Central memory CD8-positive, alpha-beta T cell (primary cell): ENCODE measurements around the gene MFSD6.
"Not testable (repeated sequence)": the region's sequence is repeated elsewhere in the genome, so short reads cannot be mapped to it uniquely, and the experiment has no call there.

ENCODE experiments used
- ATAC-seq: fragments of 150-1000 bp; cut with Tn5 transposase; replicated peaks from 2 replicates; pipeline ENCODE4 v1.10.0; 2022; ENCODE audit warnings: mild to moderate bottlenecking, moderate FRiP score, moderate number of reproducible peaks; ENCODE audit not compliant: poor library complexity, severe bottlenecking; ENCODE audit errors: extremely low read depth
- DNase-seq, 2 donors: peaks; one replicate each; pipeline ENCODE4 v3.0.0; 2021; ENCODE audit warnings: low spot score in 2 of 2
- H3K27ac Mint-ChIP-seq: one replicate; pipeline ENCODE4 v1.8.0; 2022; ENCODE audit warnings: low read depth, mild to moderate bottlenecking, moderate library complexity, mixed read lengths
- H3K27me3 Mint-ChIP-seq: one replicate; pipeline ENCODE4 v1.8.0; 2022; ENCODE audit warnings: mixed read lengths
- H3K36me3 Mint-ChIP-seq: one replicate; pipeline ENCODE4 v1.8.0; 2022; ENCODE audit warnings: mild to moderate bottlenecking, moderate library complexity, mixed read lengths; ENCODE audit not compliant: insufficient read depth
- H3K4me1 Mint-ChIP-seq: one replicate; pipeline ENCODE4 v1.8.0; 2022; ENCODE audit warnings: mixed read lengths
- H3K4me3 Mint-ChIP-seq: one replicate; pipeline ENCODE4 v1.8.0; 2022; ENCODE audit warnings: mild to moderate bottlenecking, moderate library complexity, mixed read lengths
- H3K9me3 Mint-ChIP-seq: one replicate; pipeline ENCODE4 v1.8.0; 2022; ENCODE audit warnings: mixed read lengths

Gene MFSD6

DNA sequence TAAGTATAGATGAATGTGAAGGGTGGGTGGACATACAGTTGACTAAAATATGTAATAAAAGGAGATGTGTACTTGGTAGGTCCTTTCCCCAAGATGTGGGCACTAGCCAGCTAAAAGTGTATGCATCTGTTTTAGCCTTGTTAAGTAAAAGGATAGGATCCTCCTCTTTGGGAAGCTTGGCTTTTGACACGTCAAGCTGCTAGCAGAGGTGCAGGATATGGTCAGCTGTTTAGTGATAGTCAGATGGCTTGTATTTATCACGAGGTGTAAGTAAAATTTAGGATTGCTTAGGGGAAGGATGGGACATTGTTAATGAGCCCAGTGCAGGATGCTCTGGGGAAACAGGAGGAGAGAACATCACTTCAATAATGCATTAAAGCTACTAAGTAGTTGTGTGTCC lies 1.5 kb downstream of the MFSD6 start:
- no peaks in the 10 kb centered on the region for H3K27me3 Mint-ChIP-seq
- H3K4me3 Mint-ChIP-seq, result peak overlapping the region; percentile 80
- no peaks in the 10 kb centered on the region for H3K9me3 Mint-ChIP-seq
- DNase-seq, result no peak
- no peak for ATAC-seq
- H3K4me1 Mint-ChIP-seq, result peaks cover 44% of the 10 kb centered on the region
- peaks cover 30% of the 10 kb centered on the region for H3K36me3 Mint-ChIP-seq
- H3K27ac Mint-ChIP-seq, result peak overlapping the region; percentile 86

DNA sequence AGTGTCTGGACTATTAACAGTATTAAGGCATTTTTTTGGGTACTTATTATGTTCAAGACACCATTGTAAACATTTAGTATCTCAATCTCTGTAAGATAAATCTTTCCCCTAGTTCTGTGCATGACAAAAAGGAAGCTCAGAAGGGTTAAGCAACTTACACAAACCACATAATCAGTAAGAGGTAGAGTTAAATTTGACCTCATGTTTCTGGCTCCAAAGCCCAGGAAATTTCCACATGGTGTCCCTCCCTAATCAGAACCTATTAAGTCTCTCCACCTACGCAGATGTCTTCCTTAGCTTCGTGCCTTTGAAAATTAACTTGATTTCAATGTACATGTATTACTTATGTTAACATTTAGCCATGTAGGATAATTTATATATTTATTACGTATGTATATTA lies 2.0 kb downstream of the MFSD6 start:
- Mint-ChIP-seq H3K27ac (peak overlapping the region; percentile 86), H3K27me3 (no peaks in the 10 kb centered on the region), H3K36me3 (peaks cover 30% of the 10 kb centered on the region), H3K4me1 (peaks cover 44% of the 10 kb centered on the region), H3K4me3 (peak overlapping the region; percentile 80), H3K9me3 (no peaks in the 10 kb centered on the region)
- ATAC-seq (no peak), DNase-seq (no peak)

DNA sequence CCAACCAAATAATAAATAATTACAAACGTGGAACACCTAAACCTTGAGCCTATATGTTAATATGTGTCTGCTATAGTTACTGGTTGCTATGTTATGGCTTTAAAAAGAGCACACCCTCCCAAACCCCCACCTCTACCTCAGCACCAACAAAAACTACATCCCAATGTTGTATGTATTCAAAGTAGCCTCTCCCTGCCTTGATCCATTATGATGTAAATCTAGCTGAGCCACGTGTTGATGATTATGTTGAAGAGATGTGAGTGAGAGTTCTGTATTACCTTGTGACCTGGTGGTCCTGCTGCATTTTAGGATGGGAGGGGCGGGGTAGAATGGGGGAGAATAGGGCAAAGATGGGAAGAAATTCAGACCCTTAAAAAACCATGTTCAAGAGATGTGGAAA lies 4.8 kb downstream of the MFSD6 start:
- H3K4me1 Mint-ChIP-seq, result peaks cover 62% of the 10 kb centered on the region
- ATAC-seq (no peak), DNase-seq (no peak)
- H3K27ac Mint-ChIP-seq, result peak overlapping the region; percentile 23
- H3K4me3 Mint-ChIP-seq, result peak overlapping the region; percentile 39
- no peaks in the 10 kb centered on the region for H3K27me3 Mint-ChIP-seq
- peaks cover 26% of the 10 kb centered on the region for H3K36me3 Mint-ChIP-seq
- no peaks in the 10 kb centered on the region for H3K9me3 Mint-ChIP-seq

DNA sequence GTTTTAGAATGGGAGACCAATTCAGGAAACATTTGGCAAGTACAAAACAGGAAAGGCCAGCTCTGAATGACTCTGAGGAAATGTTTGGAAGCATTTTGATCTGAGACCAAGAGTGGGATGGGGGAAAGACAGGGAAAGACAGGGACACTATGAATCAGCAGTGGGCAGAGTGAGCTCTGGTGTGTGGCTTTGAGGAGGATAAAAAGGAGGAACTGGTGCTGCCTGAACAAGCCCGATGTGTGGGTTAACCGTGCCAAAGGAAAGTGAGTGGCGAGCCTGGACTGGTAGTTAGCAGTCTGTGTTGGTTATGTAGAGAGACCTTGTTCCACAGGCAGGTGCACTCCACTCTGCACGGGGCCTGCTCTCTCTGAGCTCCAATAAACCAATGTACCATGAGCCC lies 5.3 kb downstream of the MFSD6 start:
- Mint-ChIP-seq H3K4me3 (peak overlapping the region; percentile 39), H3K27me3 (no peaks in the 10 kb centered on the region), H3K4me1 (peaks cover 65% of the 10 kb centered on the region)

DNA sequence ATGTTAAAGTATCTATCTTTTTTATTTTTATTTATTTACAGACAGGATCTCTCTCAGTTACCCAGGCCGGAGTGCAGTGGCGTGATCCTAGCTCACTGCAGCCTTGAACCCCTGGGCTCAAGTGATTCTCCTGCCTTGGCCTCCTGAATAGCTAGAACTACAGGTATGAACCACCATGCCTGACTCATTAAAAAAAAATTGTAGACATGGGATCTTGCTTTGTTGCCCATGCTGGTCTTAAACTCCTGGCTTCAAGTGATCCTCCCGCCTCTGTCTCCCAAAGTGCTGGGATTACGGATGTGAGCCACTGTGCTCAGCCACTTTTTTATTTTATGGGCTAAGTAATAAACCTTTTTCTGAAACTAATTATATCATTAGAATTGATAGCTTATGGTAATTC lies 7.1 kb downstream of the MFSD6 start:
- peaks cover 19% of the 10 kb centered on the region for H3K36me3 Mint-ChIP-seq
- H3K27ac Mint-ChIP-seq, result peak overlapping the region; percentile 77
- no peak overlapping the region for H3K4me3 Mint-ChIP-seq
- no peak for ATAC-seq
- DNase-seq, result no peak
- H3K4me1 Mint-ChIP-seq, result peaks cover 74% of the 10 kb centered on the region
- H3K27me3 Mint-ChIP-seq, result no peaks in the 10 kb centered on the region
- H3K9me3 Mint-ChIP-seq, result no peaks in the 10 kb centered on the region

More for the DNA sequence above, 5.3 kb downstream of the MFSD6 start:
- peaks cover 28% of the 10 kb centered on the region for H3K36me3 Mint-ChIP-seq
- H3K27ac Mint-ChIP-seq, result peak overlapping the region; percentile 23
- ATAC-seq, result no peak
- H3K9me3 Mint-ChIP-seq, result no peaks in the 10 kb centered on the region
- no peak for DNase-seq

DNA sequence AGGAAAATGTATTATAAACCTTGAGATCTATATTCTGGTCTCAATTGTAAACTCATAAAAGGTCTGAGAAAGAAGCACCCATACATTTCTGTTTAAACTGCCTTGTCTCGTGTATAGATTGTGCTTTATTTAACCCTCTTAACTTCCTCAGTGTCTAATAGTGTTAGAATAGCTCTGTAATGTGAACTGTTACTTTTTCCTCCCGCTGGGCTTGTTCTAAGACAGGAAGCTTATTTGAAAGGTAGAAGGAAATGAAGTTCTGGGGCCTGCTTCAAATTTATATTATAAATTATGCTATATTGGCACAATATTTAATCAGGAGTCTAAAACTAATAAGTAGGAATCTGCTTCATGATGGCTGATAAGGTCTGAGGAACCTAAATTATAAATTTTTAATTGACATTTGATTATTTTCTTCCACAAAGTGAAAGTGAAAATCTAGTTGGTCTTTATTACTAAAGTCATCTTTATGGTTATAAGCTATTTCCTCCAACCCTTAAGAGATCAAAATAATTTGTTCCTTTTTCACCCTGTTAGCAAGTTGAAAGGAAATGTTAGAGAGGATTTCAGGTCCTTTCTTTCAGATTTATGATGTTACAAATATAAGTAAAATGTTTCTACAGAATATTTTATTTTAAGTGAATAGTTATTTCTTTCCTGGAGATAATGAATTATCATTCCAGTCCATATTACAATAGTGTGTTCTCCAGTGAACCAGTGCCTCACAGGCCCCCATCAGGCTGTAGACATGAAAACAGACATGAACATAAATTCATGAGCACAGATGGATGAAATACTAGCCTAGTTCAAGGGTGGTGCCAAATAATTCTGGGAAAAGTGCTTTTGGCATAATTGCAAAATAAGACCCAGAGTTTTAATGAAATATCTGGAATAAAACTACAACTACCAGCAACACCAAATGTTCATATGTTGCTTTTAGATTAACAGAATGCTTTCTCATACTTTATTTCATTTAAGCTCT lies 7.9 kb downstream of the MFSD6 start:
- DNase-seq (no peak), ATAC-seq (peak; percentile 76)
- Mint-ChIP-seq H3K9me3 (no peaks in the 10 kb centered on the region), H3K27ac (peak overlapping the region; percentile 77), H3K27me3 (no peaks in the 10 kb centered on the region), H3K4me3 (peak overlapping the region; percentile 10), H3K4me1 (peaks cover 77% of the 10 kb centered on the region), H3K36me3 (peaks cover 16% of the 10 kb centered on the region)

DNA sequence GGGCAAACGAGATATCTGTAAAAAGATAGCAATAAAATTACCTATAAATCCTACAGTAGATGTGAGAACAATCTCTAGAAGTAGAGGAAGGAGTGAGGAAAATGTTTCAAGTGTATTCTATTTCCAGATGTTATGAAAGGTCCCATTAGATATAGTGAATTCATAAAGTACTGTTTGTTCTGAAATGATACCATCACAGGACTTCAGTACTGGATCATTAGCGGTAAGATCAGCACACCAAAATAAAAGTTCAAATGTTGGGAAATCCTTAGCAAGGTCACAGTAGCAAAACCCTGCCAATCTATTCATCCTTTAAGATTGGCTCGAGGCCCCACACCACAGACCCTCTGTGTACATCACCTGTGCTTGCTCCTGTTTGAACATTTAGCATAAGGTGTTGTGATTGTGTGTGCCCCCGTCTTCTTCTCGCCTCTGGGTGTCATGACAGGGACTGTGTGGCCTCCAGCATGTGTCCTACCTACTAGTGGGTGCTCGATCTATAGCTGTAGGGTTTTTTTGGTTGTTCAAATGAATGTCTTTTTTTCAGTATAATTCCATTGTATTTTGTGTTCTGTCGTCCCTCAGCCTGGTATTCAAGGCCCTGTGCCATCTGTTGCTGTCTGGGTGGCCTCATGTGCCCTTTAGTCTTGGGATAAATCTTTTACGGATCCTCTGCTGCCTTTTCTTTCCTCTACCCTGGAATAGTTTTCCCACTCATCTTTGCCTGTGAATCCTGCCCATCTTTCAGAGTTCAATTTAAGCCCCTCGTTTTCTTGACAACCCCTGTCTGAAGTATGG lies 9.1 kb downstream of the MFSD6 start:
- Mint-ChIP-seq H3K4me3 (no peak overlapping the region), H3K27ac (peak overlapping the region; percentile 77), H3K9me3 (no peaks in the 10 kb centered on the region), H3K27me3 (no peaks in the 10 kb centered on the region), H3K36me3 (peaks cover 20% of the 10 kb centered on the region), H3K4me1 (peaks cover 77% of the 10 kb centered on the region)
- DNase-seq, result no peak
- no peak for ATAC-seq

DNA sequence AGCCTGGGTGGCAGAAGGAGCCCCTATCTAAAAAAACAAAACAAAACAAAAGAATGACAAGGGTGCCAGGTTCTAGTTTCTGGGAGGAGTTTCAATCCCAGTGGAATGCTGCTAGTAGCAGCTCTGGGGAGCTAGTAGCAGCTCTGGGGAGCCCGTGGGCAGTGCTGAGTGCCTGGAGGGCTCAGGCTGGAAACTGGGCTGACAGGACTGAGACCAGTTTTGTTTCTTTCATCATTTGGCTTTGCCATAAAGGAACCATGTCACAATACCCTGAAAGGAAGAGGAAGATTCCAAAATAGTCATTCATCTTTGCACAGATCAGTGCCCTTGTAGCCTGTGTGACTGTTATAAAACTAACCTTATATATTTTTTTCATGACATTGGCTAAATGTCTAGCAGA lies 10.6 kb downstream of the MFSD6 start:
- Mint-ChIP-seq H3K9me3 (no peaks in the 10 kb centered on the region), H3K27me3 (no peaks in the 10 kb centered on the region), H3K4me1 (peaks cover 77% of the 10 kb centered on the region), H3K36me3 (peaks cover 20% of the 10 kb centered on the region), H3K4me3 (no peak overlapping the region), H3K27ac (no peak overlapping the region)
- ATAC-seq (no peak), DNase-seq (no peak)

DNA sequence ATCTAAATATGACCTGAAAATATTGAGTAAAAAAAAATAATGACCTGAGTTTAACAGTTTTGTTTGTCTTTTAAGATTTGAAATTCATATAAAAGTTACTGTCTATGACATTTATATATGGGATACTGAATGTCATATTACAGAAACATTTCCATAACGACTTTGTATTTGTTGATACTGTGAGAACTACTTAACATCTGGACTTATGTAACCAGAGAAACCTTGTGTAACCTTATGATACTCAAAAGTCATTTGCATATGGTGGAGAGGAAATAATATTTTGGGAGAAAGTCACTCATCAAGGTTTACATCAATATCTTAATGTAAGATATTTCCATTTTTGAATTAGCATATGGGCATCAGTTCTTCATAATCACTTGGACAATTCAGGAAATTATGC lies 12.6 kb downstream of the MFSD6 start:
- H3K27ac Mint-ChIP-seq, result peak overlapping the region; percentile 86
- H3K4me1 Mint-ChIP-seq, result peaks cover 88% of the 10 kb centered on the region
- H3K36me3 Mint-ChIP-seq, result peaks cover 17% of the 10 kb centered on the region
- H3K4me3 Mint-ChIP-seq, result no peak overlapping the region
- H3K9me3 Mint-ChIP-seq, result no peaks in the 10 kb centered on the region
- ATAC-seq, result no peak
- DNase-seq, result no peak
- H3K27me3 Mint-ChIP-seq, result no peaks in the 10 kb centered on the region

DNA sequence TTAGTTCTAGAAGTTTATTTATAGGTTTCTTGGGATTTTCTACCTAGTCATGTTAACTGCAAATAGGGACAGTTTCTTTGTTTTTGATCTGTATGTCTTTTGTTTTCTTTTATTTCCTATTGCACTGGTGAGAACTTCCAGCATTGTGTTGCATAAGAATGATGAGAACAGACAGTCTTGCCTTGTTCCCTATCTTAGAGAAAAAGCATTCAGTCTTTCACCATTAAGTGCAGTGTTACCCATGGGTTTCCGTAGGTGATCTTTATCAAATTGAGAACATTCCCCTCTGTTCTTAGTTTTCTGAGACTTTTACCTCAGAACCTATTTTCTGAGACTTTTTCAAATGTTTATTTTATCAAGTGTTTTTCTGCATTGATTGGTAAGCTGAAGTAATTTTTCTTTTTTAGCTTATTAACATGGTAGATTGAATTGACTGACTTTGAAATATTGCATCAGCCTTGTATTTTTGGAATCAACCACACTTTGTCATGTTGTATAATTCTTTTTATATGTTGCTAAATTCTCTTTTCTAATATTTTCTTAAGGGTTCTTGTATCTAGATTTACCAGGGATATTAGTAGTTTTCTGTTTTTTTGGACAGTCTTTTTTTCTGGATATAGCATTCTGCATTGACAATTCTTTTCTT lies 17.2 kb downstream of the MFSD6 start:
- Mint-ChIP-seq H3K36me3 (peaks cover 14% of the 10 kb centered on the region), H3K4me1 (peaks cover 85% of the 10 kb centered on the region), H3K27me3 (no peaks in the 10 kb centered on the region), H3K9me3 (no peaks in the 10 kb centered on the region), H3K4me3 (no peak overlapping the region), H3K27ac (peak overlapping the region; percentile 84)
- ATAC-seq (no peak), DNase-seq (no peak)

DNA sequence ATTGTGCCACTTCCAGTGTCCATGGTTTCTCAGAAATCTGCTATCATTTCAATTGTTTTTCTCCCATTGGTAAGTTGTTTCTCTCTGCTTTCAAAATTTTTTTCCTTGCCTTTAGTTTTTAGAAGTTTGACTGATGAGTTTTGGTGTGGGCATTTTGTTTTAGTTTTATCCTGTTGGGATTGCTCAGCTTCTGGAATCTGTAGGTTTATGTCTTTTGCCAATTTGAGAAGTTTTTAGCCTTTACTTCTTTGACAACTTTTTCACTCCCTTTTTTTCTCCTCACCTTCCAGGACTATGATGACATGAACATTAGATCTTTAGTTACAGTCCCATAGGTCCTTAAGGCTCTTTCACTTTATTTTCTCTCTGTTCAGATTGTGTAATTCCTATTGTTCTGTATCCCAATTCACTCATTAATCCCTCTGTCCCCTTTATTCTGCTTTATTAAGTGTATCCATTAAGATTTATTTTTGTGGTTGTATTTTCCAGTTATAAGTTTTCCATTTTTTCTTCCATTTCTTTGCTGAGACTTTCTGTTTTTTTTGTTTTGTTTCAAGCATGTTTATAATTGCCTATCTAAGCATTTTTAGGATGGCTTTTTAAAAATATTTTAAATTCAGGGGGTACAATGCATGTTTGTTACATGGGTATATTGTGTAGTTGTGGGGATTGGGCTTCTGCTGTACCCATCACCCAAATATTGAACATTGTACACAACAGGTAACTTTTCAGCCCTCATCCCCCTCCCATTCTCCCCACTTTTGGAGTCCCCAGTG lies 17.9 kb downstream of the MFSD6 start:
- Mint-ChIP-seq H3K9me3 (no peaks in the 10 kb centered on the region), H3K36me3 (peaks cover 14% of the 10 kb centered on the region), H3K4me3 (no peak overlapping the region), H3K4me1 (peaks cover 77% of the 10 kb centered on the region), H3K27me3 (no peaks in the 10 kb centered on the region), H3K27ac (peak overlapping the region; percentile 84)
- ATAC-seq (no peak), DNase-seq (no peak)

DNA sequence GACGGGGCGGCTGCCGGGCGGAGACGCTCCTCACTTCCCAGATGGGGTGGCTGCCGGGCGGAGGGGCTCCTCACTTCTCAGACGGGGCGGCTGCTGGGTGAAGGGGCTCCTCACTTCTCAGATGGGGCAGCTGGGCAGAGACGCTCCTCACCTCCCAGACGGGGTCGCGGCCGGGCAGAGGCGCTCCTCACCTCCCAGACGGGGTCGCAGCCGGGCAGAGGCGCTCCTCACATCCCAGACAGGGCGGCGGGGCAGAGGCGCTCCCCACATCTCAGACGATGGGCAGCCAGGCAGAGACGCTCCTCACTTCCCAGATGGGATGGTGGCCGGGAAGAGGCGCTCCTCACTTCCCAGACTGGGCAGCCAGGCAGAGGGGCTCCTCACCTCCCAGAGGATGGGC lies 22.7 kb downstream of the MFSD6 start:
- H3K9me3 Mint-ChIP-seq, H3K27me3 Mint-ChIP-seq, ATAC-seq, DNase-seq, H3K36me3 Mint-ChIP-seq, H3K4me3 Mint-ChIP-seq, H3K27ac Mint-ChIP-seq: not testable (repeated sequence)
- peaks cover 67% of the 10 kb centered on the region for H3K4me1 Mint-ChIP-seq
